ENCODE results near the gene KRTAP10-12.

DNA sequence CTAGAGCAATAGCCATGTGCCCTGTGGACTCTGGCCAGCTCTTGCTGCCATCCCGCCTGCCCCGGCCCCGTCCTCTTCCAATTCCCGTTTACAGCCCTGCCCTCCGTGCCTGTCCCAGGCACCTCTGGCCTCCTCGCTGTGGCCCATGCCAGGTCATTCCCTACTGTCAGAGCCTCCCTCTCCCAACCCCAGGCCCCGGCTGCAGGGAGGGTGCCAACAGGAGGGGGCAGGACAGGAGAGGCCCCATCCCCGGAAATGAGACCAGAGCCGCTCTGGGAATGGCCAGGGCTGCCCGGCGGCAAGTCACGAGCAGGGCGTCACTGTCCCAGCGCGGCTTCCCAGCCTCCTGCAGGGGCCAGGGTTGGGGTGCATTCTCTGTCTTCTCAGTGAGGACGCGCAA is 37.9 kb downstream of the KRTAP10-12 start:
- TF ChIP-seq, protein P1, sequence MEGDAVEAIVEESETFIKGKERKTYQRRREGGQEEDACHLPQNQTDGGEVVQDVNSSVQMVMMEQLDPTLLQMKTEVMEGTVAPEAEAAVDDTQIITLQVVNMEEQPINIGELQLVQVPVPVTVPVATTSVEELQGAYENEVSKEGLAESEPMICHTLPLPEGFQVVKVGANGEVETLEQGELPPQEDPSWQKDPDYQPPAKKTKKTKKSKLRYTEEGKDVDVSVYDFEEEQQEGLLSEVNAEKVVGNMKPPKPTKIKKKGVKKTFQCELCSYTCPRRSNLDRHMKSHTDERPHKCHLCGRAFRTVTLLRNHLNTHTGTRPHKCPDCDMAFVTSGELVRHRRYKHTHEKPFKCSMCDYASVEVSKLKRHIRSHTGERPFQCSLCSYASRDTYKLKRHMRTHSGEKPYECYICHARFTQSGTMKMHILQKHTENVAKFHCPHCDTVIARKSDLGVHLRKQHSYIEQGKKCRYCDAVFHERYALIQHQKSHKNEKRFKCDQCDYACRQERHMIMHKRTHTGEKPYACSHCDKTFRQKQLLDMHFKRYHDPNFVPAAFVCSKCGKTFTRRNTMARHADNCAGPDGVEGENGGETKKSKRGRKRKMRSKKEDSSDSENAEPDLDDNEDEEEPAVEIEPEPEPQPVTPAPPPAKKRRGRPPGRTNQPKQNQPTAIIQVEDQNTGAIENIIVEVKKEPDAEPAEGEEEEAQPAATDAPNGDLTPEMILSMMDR (IDR thresholded peaks at IDR 0.05) = no peak
- no peak for TF ChIP-seq POLR2A (IDR thresholded peaks at IDR 0.05; ENCODE audit: low read depth)
- no peak for TF ChIP-seq POLR2AphosphoS5 (IDR thresholded peaks at IDR 0.05)
